Keratinocyte (primary cell): Measurements from ENCODE around the gene ARHGAP12. TPM values are rescaled to one million over a fixed set of nuclear protein-coding genes. Genes with fewer than 3 reads are reported as not detected.

Experiments used
- DNase-seq: peaks from one replicate; pipeline ENCODE4 v3.0.0-alpha.2; 2011; ENCODE audit warnings: low read depth, missing footprints, low spot score
- FAIRE-seq: peaks from 2 replicates; lab custom pipeline; 2011; peaks lifted over from hg19 to GRCh38; lab: Jason Lieb, UNC
- H2AFZ ChIP-seq: 2 replicates; pipeline ENCODE4 v1.6.0; 2012; ENCODE audit warnings: low read length, control low read depth, inconsistent platforms; ENCODE audit not compliant: control insufficient read depth
- H3K27ac ChIP-seq: 2 replicates; pipeline ENCODE4 v1.5.1; 2011; ENCODE audit warnings: low read length; ENCODE audit not compliant: control insufficient read depth, insufficient read depth
- H3K27me3 ChIP-seq: 3 replicates; pipeline ENCODE4 v1.6.0; 2011; ENCODE audit warnings: low read length; ENCODE audit not compliant: control insufficient read depth, insufficient read depth; ENCODE audit errors: extremely low read depth
- H3K36me3 ChIP-seq, 2 experiments: 2 replicates in 1 of 2; 3 replicates in 1 of 2; pipeline ENCODE4 v1.5.1; 2011; ENCODE audit warnings: low read length in 2 of 2, mild to moderate bottlenecking in 1 of 2; ENCODE audit not compliant: control insufficient read depth in 2 of 2, insufficient read depth in 2 of 2; ENCODE audit errors: extremely low read depth in 1 of 2
- H3K4me1 ChIP-seq: 3 replicates; pipeline ENCODE4 v1.5.1; 2011; ENCODE audit warnings: low read length; ENCODE audit not compliant: control insufficient read depth, insufficient read depth; ENCODE audit errors: extremely low read depth
- H3K4me2 ChIP-seq: 3 replicates; pipeline ENCODE4 v1.6.0; 2011; ENCODE audit warnings: low read depth, low read length; ENCODE audit not compliant: control insufficient read depth, insufficient read depth; ENCODE audit errors: extremely low read depth
- H3K4me3 ChIP-seq, 3 experiments: fragments of 200-600 bp in 1 of 3; sonication (generic) in 1 of 3; 2 replicates in 2 of 3; 3 replicates in 1 of 3; pipeline ENCODE4 v1.5.1; 2011 to 2016; ENCODE audit warnings: low read length in 3 of 3, mild to moderate bottlenecking in 3 of 3, control low read depth in 2 of 3, inconsistent platforms in 1 of 3, low read depth in 1 of 3, mixed read lengths in 1 of 3, mixed run types in 1 of 3, moderate library complexity in 1 of 3; ENCODE audit not compliant: control insufficient read depth in 2 of 3, insufficient read depth in 2 of 3; ENCODE audit errors: extremely low read depth in 1 of 3
- H3K79me2 ChIP-seq: 2 replicates; pipeline ENCODE4 v1.6.0; 2012; ENCODE audit warnings: low read length; ENCODE audit not compliant: control insufficient read depth, insufficient read depth
- H3K9ac ChIP-seq: 3 replicates; pipeline ENCODE4 v1.6.0; 2011; ENCODE audit warnings: low read length; ENCODE audit not compliant: control insufficient read depth, insufficient read depth; ENCODE audit errors: extremely low read depth
- H3K9me1 ChIP-seq: 3 replicates; pipeline ENCODE4 v1.6.0; 2011; ENCODE audit warnings: low read length; ENCODE audit not compliant: control insufficient read depth, insufficient read depth; ENCODE audit errors: extremely low read depth
- H3K9me3 ChIP-seq: 2 replicates; pipeline ENCODE4 v1.5.1; 2012; ENCODE audit warnings: low read depth, low read length; ENCODE audit not compliant: control insufficient read depth
- H4K20me1 ChIP-seq: 3 replicates; pipeline ENCODE4 v1.6.0; 2011; ENCODE audit warnings: low read length; ENCODE audit not compliant: control insufficient read depth, insufficient read depth; ENCODE audit errors: extremely low read depth
- EZH2 ChIP-seq: IDR thresholded peaks from one replicate; pipeline ENCODE4 v1.6.1; 2012; ENCODE audit warnings: inconsistent platforms, mild to moderate bottlenecking, low read length, moderate library complexity
- dilution Hi-C: fragments of 300-500 bp; cut with MboI; formaldehyde crosslinking; loops from one replicate; pipeline ENCODE4 v1.7.0; 2020; ENCODE audit warnings: low sequenced_read_pairs; ENCODE audit not compliant: extremely low pct_ligation_motif_present
- polyA plus RNA-seq, 5 experiments: library from polyadenylated mRNA; depleted of rRNA in 3 of 5; stranded (reverse) in 3 of 5; stranded (forward) in 1 of 5; unstranded in 1 of 5; fragments of >200 nt; gene quantifications; 1 replicate in 1 of 5; 2 replicates in 3 of 5; 3 replicates in 1 of 5; pipeline versions ENCODE4 v1.2.1 to v1.2.3, GENCODE V29; 2011 to 2012; ENCODE audit warnings: missing spikeins in 2 of 5, low read depth in 1 of 5, low replicate concordance in 1 of 5
- TF ChIP-seq, protein P1 (sequence below), 3 experiments: IDR thresholded peaks in 1 of 3; conservative IDR thresholded peaks in 1 of 3; optimal IDR thresholded peaks in 1 of 3; 2 replicates in 2 of 3; 3 replicates in 1 of 3; pipeline versions ENCODE3 to v1.5.1; 2011; ENCODE audit warnings: low read length in 3 of 3, mild to moderate bottlenecking in 3 of 3, moderate library complexity in 2 of 3, control low read depth in 1 of 3, inconsistent platforms in 1 of 3; ENCODE audit not compliant: insufficient read depth in 2 of 3; ENCODE audit errors: extremely low read depth in 1 of 3

ARHGAP12 gene
- polyA plus RNA-seq, 1 donor (not counting 4 experiments of a cell fraction or from before 2014, with no cell fraction given): 26.6 TPM

DNA sequence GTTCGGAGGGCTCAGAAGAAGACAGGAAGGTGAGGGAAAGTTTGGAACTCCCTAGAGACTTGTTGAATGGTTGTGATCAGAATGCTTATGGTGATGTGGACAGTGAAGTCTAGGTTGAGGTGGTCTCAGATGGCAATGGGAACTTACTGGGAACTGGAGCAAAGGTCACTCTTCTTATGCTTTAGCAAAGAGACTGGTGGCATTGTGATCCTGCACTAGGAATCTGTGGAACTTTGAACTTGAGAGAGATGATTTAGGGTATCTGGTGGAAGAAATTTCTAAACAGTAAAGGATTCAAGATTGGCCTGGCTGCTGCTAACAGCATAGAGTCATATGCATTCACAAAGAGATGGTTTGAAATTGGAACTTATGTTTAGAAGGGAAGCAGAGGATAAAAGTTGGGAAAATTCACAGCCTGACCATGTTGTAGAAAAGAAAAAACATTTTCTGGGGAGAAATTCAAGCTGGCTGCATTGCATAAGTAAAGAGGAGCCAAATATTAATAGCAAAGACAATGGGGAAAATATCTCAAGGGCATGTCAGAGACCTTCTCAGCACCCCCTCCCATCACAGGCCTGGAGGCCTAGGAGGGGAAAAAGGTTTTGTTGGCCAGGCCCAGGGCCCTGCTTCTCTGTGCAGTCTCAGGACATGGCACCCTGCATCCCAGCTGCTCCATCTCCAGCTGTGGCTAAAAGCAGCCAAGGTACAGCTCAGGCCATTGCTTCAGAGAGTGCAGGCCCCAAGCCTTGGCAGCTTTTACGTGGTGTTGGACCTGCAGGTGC lies 26.0 kb upstream of the ARHGAP12 start:
- Histone ChIP-seq H3K4me1 (peaks cover 6% of the 10 kb centered on the region), H3K27me3 (no peaks in the 10 kb centered on the region), H3K36me3 (no peaks in the 10 kb centered on the region), H3K4me2 (no peak overlapping the region), H2AFZ (no peak overlapping the region), H3K9ac (no peak overlapping the region), H3K27ac (no peak overlapping the region), H4K20me1 (no peaks in the 10 kb centered on the region), H3K9me1 (no peaks in the 10 kb centered on the region), H3K4me3 (no peak overlapping the region), H3K9me3 (peaks cover 4% of the 10 kb centered on the region), H3K79me2 (no peaks in the 10 kb centered on the region)
- FAIRE-seq (no peak), DNase-seq (no peak)
- dilution Hi-C loops: no loop called here
- TF ChIP-seq, protein P1, sequence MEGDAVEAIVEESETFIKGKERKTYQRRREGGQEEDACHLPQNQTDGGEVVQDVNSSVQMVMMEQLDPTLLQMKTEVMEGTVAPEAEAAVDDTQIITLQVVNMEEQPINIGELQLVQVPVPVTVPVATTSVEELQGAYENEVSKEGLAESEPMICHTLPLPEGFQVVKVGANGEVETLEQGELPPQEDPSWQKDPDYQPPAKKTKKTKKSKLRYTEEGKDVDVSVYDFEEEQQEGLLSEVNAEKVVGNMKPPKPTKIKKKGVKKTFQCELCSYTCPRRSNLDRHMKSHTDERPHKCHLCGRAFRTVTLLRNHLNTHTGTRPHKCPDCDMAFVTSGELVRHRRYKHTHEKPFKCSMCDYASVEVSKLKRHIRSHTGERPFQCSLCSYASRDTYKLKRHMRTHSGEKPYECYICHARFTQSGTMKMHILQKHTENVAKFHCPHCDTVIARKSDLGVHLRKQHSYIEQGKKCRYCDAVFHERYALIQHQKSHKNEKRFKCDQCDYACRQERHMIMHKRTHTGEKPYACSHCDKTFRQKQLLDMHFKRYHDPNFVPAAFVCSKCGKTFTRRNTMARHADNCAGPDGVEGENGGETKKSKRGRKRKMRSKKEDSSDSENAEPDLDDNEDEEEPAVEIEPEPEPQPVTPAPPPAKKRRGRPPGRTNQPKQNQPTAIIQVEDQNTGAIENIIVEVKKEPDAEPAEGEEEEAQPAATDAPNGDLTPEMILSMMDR (optimal IDR thresholded peaks at IDR 0.05 in 1 of 3, IDR thresholded peaks at IDR 0.05 in 1 of 3, conservative IDR thresholded peaks at IDR 0.05 in 1 of 3; ENCODE audit: extremely low read depth in 1 of 3, insufficient read depth in 2 of 3, low read length in 3 of 3): no peak
- no peak for TF ChIP-seq EZH2

DNA sequence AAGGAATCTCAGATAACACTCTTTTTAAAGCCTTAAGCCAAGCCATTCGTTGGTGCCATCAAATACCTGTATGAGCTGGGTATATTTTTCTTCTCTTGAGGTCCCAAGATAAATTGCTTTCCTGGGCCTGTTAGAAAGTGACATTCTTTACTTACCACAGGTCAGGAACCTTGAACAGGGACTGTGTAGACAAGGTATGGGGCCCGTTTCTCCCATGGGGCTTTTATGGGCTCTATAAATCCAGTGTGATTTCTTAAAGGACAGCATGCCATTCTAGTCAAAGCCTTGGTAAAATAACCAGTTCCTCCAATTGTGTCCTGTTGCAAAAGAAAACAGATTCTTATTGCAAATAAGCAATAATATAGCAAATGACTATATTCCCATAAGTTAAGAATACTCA lies 24.8 kb upstream of the ARHGAP12 start:
- Histone ChIP-seq H4K20me1 (no peaks in the 10 kb centered on the region), H3K27ac (no peak overlapping the region), H3K4me1 (peaks cover 2% of the 10 kb centered on the region), H3K36me3 (no peaks in the 10 kb centered on the region), H3K79me2 (no peaks in the 10 kb centered on the region), H2AFZ (no peak overlapping the region), H3K9ac (no peak overlapping the region), H3K27me3 (no peaks in the 10 kb centered on the region), H3K9me1 (no peaks in the 10 kb centered on the region), H3K9me3 (peaks cover 4% of the 10 kb centered on the region), H3K4me2 (no peak overlapping the region), H3K4me3 (no peak overlapping the region)
- TF ChIP-seq, protein P1 (optimal IDR thresholded peaks at IDR 0.05 in 1 of 3, IDR thresholded peaks at IDR 0.05 in 1 of 3, conservative IDR thresholded peaks at IDR 0.05 in 1 of 3; ENCODE audit: extremely low read depth in 1 of 3, insufficient read depth in 2 of 3, low read length in 3 of 3): no peak
- TF ChIP-seq EZH2: no peak
- FAIRE-seq: no peak
- dilution Hi-C loops: no loop called here
- no peak for DNase-seq
